ENCODE results near the gene GLT8D2. TPM values are rescaled to one million over a fixed set of nuclear protein-coding genes. Genes with fewer than 3 reads are reported as not detected.
A peak's percentile ranks its signal among the peaks of the same experiment; 100 is the strongest.

Gene GLT8D2
- total and polyA plus RNA-seq, 5 experiments from 2014 or later = not detected

- ATAC-seq = peak; percentile 93
- POLR2A ChIA-PET = interaction anchor here (0.6 to 2.2 kb wide), 14 partner anchors 13 to 1320 kb away, joined by 3 to 27 read pairs (median 3); partner anchors contain the start of genes HSP90B1, NFYB and TDG
- Mint-ChIP-seq H3K4me3 (peak within 1 kb of the TSS; percentile 90 to 97 (median 94)), H3K27me3 (peaks cover 0 to 12% (median 8%) of the 10 kb centered on the region in 5 donors), H3K9me3 (no peaks in the 10 kb centered on the region), H3K36me3 (peaks cover 0 to 23% (median 0%) of the 10 kb centered on the region in 3 donors), H3K4me1 (peaks cover 10 to 24% (median 18%) of the 10 kb centered on the region in 4 donors), H3K27ac (peak within 1 kb of the TSS; percentile 74 to 97 (median 93))
- DNase-seq = peak; percentile 76 to 91 (median 82)
These were observed 14.2 kb upstream of the GLT8D2 start, which contains the start of gene HCFC2 for GRCh38 chr12:104064031-104064841. HCFC2 (plus strand) TSS chr12:104064531; CDS start chr12:104064561, 30 bp downstream.

- Mint-ChIP-seq H3K4me3 (peak overlapping the region; percentile 90 to 97 (median 92)), H3K27ac (peak overlapping the region in 8 of 10 donors; percentile 49 to 97 (median 85)), H3K36me3 (peaks cover 0 to 18% (median 0%) of the 10 kb centered on the region in 3 donors), H3K27me3 (peaks cover 1 to 13% (median 8%) of the 10 kb centered on the region in 5 donors), H3K9me3 (no peaks in the 10 kb centered on the region), H3K4me1 (peaks cover 10 to 22% (median 18%) of the 10 kb centered on the region in 4 donors)
- ATAC-seq (peak; percentile 41 to 42), DNase-seq (no peak)
- POLR2A ChIA-PET = interaction anchor here (0.6 to 2.2 kb wide), 13 partner anchors 13 to 1321 kb away, joined by 3 to 27 read pairs (median 3); partner anchors contain the start of genes HSP90B1, NFYB and TDG
These were observed 13.7 kb upstream of the GLT8D2 start for GRCh38 chr12:104063712-104064030.

- POLR2A ChIA-PET = no interaction called here
These were observed 10.8 kb upstream of the GLT8D2 start for GRCh38 chr12:104060791-104061190.

GRCh38 chr12:104059963-104060362 lies 10.0 kb upstream of the GLT8D2 start:
- Mint-ChIP-seq H3K36me3 (peaks cover 0 to 5% (median 0%) of the 10 kb centered on the region in 3 donors), H3K4me1 (peaks cover under 1 to 4% (median 4%) of the 10 kb centered on the region in 4 donors), H3K9me3 (peaks cover 0 to 5% (median 0%) of the 10 kb centered on the region in 9 donors), H3K27ac (no peak overlapping the region), H3K27me3 (peaks cover 8 to 23% (median 12%) of the 10 kb centered on the region in 5 donors), H3K4me3 (no peak overlapping the region)
- ATAC-seq (no peak), DNase-seq (no peak)
- POLR2A ChIA-PET = no interaction called here

More at GRCh38 chr12:104060791-104061190, 10.8 kb upstream of the GLT8D2 start:
- H3K36me3 Mint-ChIP-seq = peaks cover 0 to 5% (median 0%) of the 10 kb centered on the region in 3 donors
- peaks cover 5 to 12% (median 10%) of the 10 kb centered on the region in 4 donors for H3K4me1 Mint-ChIP-seq
- ATAC-seq (no peak), DNase-seq (no peak)
- H3K4me3 Mint-ChIP-seq = no peak overlapping the region
- H3K27ac Mint-ChIP-seq = no peak overlapping the region
- H3K27me3 Mint-ChIP-seq = peaks cover 3 to 16% (median 10%) of the 10 kb centered on the region in 5 donors
- H3K9me3 Mint-ChIP-seq = peaks cover 0 to 5% (median 0%) of the 10 kb centered on the region in 9 donors

GRCh38 chr12:104058802-104059201 lies 8.8 kb upstream of the GLT8D2 start:
- H3K27ac Mint-ChIP-seq = no peak overlapping the region
- H3K4me1 Mint-ChIP-seq = peaks cover 0 to 3% (median 2%) of the 10 kb centered on the region in 4 donors
- no peak overlapping the region for H3K4me3 Mint-ChIP-seq
- no peak for DNase-seq
- H3K9me3 Mint-ChIP-seq = peaks cover 0 to 5% (median 0%) of the 10 kb centered on the region in 9 donors
- peaks cover 0 to 5% (median 0%) of the 10 kb centered on the region in 3 donors for H3K36me3 Mint-ChIP-seq
- peaks cover 16 to 31% (median 20%) of the 10 kb centered on the region in 5 donors for H3K27me3 Mint-ChIP-seq
- POLR2A ChIA-PET = interaction anchor here (0.8 kb wide), 1 partner anchor 129 kb away, joined by 3 read pairs; no protein-coding TSS in a partner anchor
- no peak for ATAC-seq

GRCh38 chr12:104057771-104058197 lies 7.8 kb upstream of the GLT8D2 start:
- Mint-ChIP-seq H3K9me3 (peaks cover 0 to 5% (median 0%) of the 10 kb centered on the region in 9 donors), H3K27ac (no peak overlapping the region), H3K4me3 (no peak overlapping the region), H3K27me3 (peaks cover 19 to 37% (median 25%) of the 10 kb centered on the region in 5 donors), H3K36me3 (peaks cover 0 to 5% (median 0%) of the 10 kb centered on the region in 3 donors), H3K4me1 (no peaks in the 10 kb centered on the region)
- peak; percentile 45 to 54 for ATAC-seq
- DNase-seq = peak in 2 of 10 donors; percentile 9 to 24
- POLR2A ChIA-PET = interaction anchor here (0.6 kb wide), 1 partner anchor 94 kb away, joined by 7 read pairs; no protein-coding TSS in a partner anchor

GRCh38 chr12:104056419-104056972 lies 6.5 kb upstream of the GLT8D2 start:
- peaks cover 0 to 5% (median 0%) of the 10 kb centered on the region in 9 donors for H3K9me3 Mint-ChIP-seq
- no peak for DNase-seq
- peaks cover 0 to 5% (median 0%) of the 10 kb centered on the region in 3 donors for H3K36me3 Mint-ChIP-seq
- H3K27me3 Mint-ChIP-seq = peaks cover 24 to 45% (median 31%) of the 10 kb centered on the region in 5 donors
- no peak for ATAC-seq
- no peak overlapping the region for H3K4me3 Mint-ChIP-seq
- no peaks in the 10 kb centered on the region for H3K4me1 Mint-ChIP-seq
- H3K27ac Mint-ChIP-seq = no peak overlapping the region
- POLR2A ChIA-PET = no interaction called here

- Mint-ChIP-seq H3K4me1 (no peaks in the 10 kb centered on the region), H3K36me3 (peaks cover 0 to 5% (median 0%) of the 10 kb centered on the region in 3 donors), H3K4me3 (no peak overlapping the region), H3K27me3 (peaks cover 25 to 51% (median 32%) of the 10 kb centered on the region in 5 donors), H3K27ac (peak overlapping the region in 1 of 10 donors; percentile 64), H3K9me3 (peaks cover 0 to 5% (median 0%) of the 10 kb centered on the region in 9 donors)
- DNase-seq = no peak
- ATAC-seq = no peak
- POLR2A ChIA-PET = no interaction called here
These were observed 5.8 kb upstream of the GLT8D2 start for GRCh38 chr12:104055686-104056388.

GRCh38 chr12:104054681-104055346 lies 4.8 kb upstream of the GLT8D2 start:
- H3K27ac Mint-ChIP-seq = no peak overlapping the region
- peaks cover 27 to 52% (median 32%) of the 10 kb centered on the region in 5 donors for H3K27me3 Mint-ChIP-seq
- H3K4me1 Mint-ChIP-seq = peaks cover 2 to 6% (median 6%) of the 10 kb centered on the region in 4 donors
- peaks cover 0 to 5% (median 0%) of the 10 kb centered on the region in 9 donors for H3K9me3 Mint-ChIP-seq
- POLR2A ChIA-PET = no interaction called here
- ATAC-seq (no peak), DNase-seq (no peak)
- peaks cover 0 to 5% (median 0%) of the 10 kb centered on the region in 3 donors for H3K36me3 Mint-ChIP-seq
- no peak overlapping the region for H3K4me3 Mint-ChIP-seq

GRCh38 chr12:104050436-104050835 lies 449 bp upstream of the GLT8D2 start:
- POLR2A ChIA-PET = no interaction called here
- H3K27me3 Mint-ChIP-seq = peaks cover 23 to 70% (median 39%) of the 10 kb centered on the region in 5 donors
- peaks cover 2 to 10% (median 8%) of the 10 kb centered on the region in 4 donors for H3K4me1 Mint-ChIP-seq
- DNase-seq (no peak), ATAC-seq (no peak)
- no peaks in the 10 kb centered on the region for H3K36me3 Mint-ChIP-seq
- H3K9me3 Mint-ChIP-seq = peaks cover 0 to 2% (median 0%) of the 10 kb centered on the region in 9 donors
- H3K27ac Mint-ChIP-seq = no peak overlapping the region
- H3K4me3 Mint-ChIP-seq = peak overlapping the region in 4 of 10 donors; percentile 33 to 61 (median 46)

GRCh38 chr12:104049278-104049902 lies 597 bp downstream of the GLT8D2 start:
- DNase-seq = no peak
- Mint-ChIP-seq H3K4me1 (peaks cover 4 to 10% (median 9%) of the 10 kb centered on the region in 4 donors), H3K4me3 (peak overlapping the region in 5 of 10 donors; percentile 33 to 61 (median 37)), H3K36me3 (no peaks in the 10 kb centered on the region), H3K27ac (no peak overlapping the region), H3K27me3 (peaks cover 16 to 62% (median 32%) of the 10 kb centered on the region in 5 donors), H3K9me3 (peaks cover 0 to 2% (median 0%) of the 10 kb centered on the region in 9 donors)
- POLR2A ChIA-PET = no interaction called here
- ATAC-seq = no peak

All from naive thymus-derived CD8-positive, alpha-beta T cell (primary cell).